HUES48 (cell line): ENCODE data around the gene DVL2.

Source experiments
- H3K27ac ChIP-seq: one replicate; pipeline ENCODE4 v1.7.0; 2013; ENCODE audit warnings: low read depth, low read length, inconsistent platforms
- H3K27me3 ChIP-seq: 2 replicates; pipeline ENCODE4 v1.6.1; 2013; ENCODE audit warnings: mild to moderate bottlenecking, low read length; ENCODE audit not compliant: control insufficient read depth, insufficient read depth
- H3K36me3 ChIP-seq: 2 replicates; pipeline ENCODE4 v1.6.1; 2013; ENCODE audit warnings: low read length; ENCODE audit not compliant: control insufficient read depth, insufficient read depth
- H3K4me1 ChIP-seq: 2 replicates; pipeline ENCODE4 v1.6.1; 2013; ENCODE audit warnings: mild to moderate bottlenecking, low read length; ENCODE audit not compliant: control insufficient read depth, insufficient read depth
- H3K4me3 ChIP-seq: 2 replicates; pipeline ENCODE4 v1.5.1; 2013; ENCODE audit warnings: mild to moderate bottlenecking, low read depth, low read length
- H3K9ac ChIP-seq: 2 replicates; pipeline ENCODE4 v1.6.1; 2013; ENCODE audit warnings: mild to moderate bottlenecking, low read depth, low read length, moderate library complexity
- H3K9me3 ChIP-seq: 2 replicates; pipeline ENCODE4 v1.6.1; 2013; ENCODE audit warnings: low read length; ENCODE audit not compliant: control insufficient read depth, insufficient read depth

DVL2 gene

DNA sequence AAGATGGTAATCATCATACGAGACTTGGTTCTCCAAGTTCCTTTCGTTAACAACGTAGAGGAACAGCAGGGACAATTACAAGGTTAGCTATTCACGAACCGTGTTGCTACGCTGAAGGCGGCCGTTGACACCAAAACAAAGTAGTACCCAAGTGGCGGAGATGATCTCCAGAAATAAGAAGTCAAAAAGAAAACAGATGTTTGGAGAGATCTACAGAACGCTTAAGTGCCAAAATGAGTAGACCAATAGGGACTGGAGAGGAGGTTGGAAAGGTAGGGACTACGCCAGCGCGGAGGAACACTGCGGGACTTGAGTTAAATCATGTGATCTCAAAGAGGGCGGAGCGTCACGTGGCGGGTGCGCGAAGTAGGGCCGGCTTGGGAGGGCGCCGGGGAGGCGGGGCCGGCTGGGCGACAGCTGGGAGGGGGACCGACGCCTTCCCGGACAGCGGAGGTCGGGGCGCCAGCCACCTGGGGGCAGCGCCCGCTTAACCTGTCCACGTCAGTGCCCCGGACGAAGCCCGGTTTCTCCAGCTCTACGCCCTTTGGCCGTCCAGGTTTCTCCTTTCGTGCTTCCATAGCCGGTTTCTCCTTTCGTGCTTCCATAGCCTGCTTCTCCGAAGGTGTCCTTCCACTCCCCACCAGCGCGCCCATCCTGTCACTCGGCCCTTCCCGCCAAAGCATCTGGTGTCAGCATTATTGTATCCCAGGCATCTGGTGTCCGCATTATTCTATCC, 8.6 kb upstream of the DVL2 start:
- peaks cover 42% of the 10 kb centered on the region for H3K36me3 ChIP-seq
- no peaks in the 10 kb centered on the region for H3K9me3 ChIP-seq
- H3K27ac ChIP-seq: peak overlapping the region; percentile 88
- H3K9ac ChIP-seq: peak overlapping the region; percentile 68
- H3K27me3 ChIP-seq: no peaks in the 10 kb centered on the region
- H3K4me1 ChIP-seq: peaks cover 9% of the 10 kb centered on the region
- H3K4me3 ChIP-seq: peak overlapping the region; percentile 69

DNA sequence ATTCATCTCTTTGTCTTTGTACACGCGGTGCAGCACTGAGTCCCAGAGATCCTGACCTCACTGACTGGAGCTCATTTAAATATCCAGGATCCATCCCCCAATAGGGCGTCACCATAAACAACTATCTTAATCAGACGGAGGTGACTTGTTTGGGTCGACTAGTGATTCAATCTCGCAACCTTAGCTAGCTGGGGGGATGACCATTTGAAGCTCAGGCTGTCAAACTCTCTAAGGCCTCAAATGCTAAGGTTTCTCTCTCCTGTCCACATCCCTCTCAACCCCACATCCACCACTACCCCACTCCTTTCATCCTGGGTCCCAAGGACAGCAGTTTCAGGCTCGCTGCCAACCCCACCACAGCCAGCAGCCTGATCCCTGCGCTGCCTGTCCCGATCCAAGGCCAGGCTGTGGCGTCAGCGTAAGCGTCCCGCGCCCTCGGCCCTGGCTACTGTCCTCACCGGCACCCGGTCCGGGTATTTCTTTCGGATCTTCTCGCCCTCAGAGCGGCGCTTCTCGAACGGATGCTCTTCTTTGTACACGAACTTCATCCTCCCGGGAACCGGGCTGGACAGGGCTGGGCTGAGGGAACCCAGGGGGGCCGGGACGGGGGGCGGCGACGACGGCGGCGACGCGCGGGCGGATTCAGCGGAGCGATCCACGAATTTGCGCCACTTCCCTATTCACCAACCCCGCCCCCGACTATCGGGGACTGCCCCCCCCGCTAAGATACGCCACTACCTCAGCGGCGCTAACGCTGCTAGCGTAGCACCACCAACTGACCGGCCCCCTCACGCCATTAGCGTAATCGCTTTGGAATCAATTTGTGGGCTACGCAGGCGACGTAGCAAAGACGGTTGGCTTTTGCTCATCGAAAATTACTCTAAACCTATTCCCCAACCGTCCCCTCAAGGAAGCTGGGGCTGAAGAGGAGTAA, 7.7 kb upstream of the DVL2 start, which contains the start of gene GABARAP:
Gene GABARAP, minus strand, starts transcription at position 667 of the 934 bp plus-strand sequence. Its CDS starts 119 bp downstream, at position 548.
- Histone ChIP-seq H3K36me3 (peaks cover 43% of the 10 kb centered on the region), H3K4me3 (peak within 1 kb of the TSS; percentile 69), H3K27me3 (no peaks in the 10 kb centered on the region), H3K9me3 (no peaks in the 10 kb centered on the region), H3K9ac (peak within 1 kb of the TSS; percentile 78), H3K27ac (peak within 1 kb of the TSS; percentile 88), H3K4me1 (peaks cover 14% of the 10 kb centered on the region)

- Histone ChIP-seq H3K4me1 (peaks cover 14% of the 10 kb centered on the region), H3K9ac (peak overlapping the region; percentile 78), H3K27ac (peak overlapping the region; percentile 88), H3K4me3 (peak overlapping the region; percentile 69), H3K27me3 (no peaks in the 10 kb centered on the region), H3K36me3 (peaks cover 43% of the 10 kb centered on the region), H3K9me3 (no peaks in the 10 kb centered on the region)
These were observed 6.9 kb upstream of the DVL2 start for GRCh38 chr17:7241090-7241733.

GRCh38 chr17:7240375-7240774, 6.1 kb upstream of the DVL2 start:
- Histone ChIP-seq H3K4me1 (peaks cover 14% of the 10 kb centered on the region), H3K27ac (no peak overlapping the region), H3K36me3 (peaks cover 45% of the 10 kb centered on the region), H3K9me3 (no peaks in the 10 kb centered on the region), H3K4me3 (peak overlapping the region; percentile 69; the same call in 1 of the 2 replicates), H3K9ac (no peak overlapping the region), H3K27me3 (no peaks in the 10 kb centered on the region)

- peak within 1 kb of the TSS; percentile 82 for H3K9ac ChIP-seq
- H3K36me3 ChIP-seq: peaks cover 46% of the 10 kb centered on the region
- H3K4me1 ChIP-seq: peaks cover 14% of the 10 kb centered on the region
- no peaks in the 10 kb centered on the region for H3K27me3 ChIP-seq
- H3K4me3 ChIP-seq: peak within 1 kb of the TSS; percentile 88
- H3K27ac ChIP-seq: peak within 1 kb of the TSS; percentile 92
- no peaks in the 10 kb centered on the region for H3K9me3 ChIP-seq
These were observed 5.0 kb upstream of the DVL2 start, which contains the start of gene PHF23 for GRCh38 chr17:7239091-7240027. TSS of gene PHF23 (minus strand) at chr17:7239457. CDS start at chr17:7239279, 178 bp downstream.

DNA sequence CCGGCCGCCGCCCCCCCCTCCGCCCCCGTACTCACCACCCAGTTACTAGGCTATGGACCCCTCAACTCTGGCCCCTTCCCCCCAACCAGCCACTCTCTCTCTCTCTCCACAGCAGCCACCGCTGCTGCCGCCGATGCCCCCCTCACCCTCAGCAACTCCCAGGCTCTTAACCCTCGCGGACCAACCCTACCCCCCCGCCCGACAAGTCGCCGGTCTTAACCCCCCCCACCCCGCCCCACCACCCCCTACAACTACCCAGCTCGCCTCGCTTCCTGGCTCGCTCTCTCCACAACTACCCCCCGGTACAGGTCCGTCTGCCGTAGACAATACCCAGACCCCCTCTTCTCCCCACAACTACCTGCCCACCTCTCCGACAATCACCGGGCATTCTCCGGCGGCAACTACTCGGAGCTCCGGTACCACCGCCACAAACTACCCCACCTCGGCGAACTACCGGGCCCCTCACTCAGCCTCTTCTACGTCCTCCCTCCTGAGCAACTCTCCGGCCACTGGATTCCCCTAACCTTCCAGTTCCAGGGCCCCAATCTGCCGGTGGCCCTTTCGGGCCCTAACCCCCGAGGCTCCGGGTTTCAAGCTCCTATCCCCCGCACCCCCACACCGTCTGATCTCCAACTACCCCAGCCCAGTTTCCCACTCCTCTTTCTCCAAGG, 4.2 kb upstream of the DVL2 start:
- Histone ChIP-seq H3K4me1 (peaks cover 14% of the 10 kb centered on the region), H3K27me3 (no peaks in the 10 kb centered on the region), H3K9ac (peak overlapping the region; percentile 82), H3K9me3 (no peaks in the 10 kb centered on the region), H3K4me3 (peak overlapping the region; percentile 88), H3K36me3 (peaks cover 38% of the 10 kb centered on the region), H3K27ac (peak overlapping the region; percentile 92)

- Histone ChIP-seq H3K36me3 (peaks cover 38% of the 10 kb centered on the region), H3K9ac (peak overlapping the region; percentile 71; the same call in 1 of the 2 replicates), H3K4me1 (peaks cover 11% of the 10 kb centered on the region), H3K27me3 (no peaks in the 10 kb centered on the region), H3K27ac (peak overlapping the region; percentile 92), H3K9me3 (no peaks in the 10 kb centered on the region), H3K4me3 (peak overlapping the region; percentile 88)
These were observed 3.6 kb upstream of the DVL2 start for GRCh38 chr17:7237761-7238419.

DNA sequence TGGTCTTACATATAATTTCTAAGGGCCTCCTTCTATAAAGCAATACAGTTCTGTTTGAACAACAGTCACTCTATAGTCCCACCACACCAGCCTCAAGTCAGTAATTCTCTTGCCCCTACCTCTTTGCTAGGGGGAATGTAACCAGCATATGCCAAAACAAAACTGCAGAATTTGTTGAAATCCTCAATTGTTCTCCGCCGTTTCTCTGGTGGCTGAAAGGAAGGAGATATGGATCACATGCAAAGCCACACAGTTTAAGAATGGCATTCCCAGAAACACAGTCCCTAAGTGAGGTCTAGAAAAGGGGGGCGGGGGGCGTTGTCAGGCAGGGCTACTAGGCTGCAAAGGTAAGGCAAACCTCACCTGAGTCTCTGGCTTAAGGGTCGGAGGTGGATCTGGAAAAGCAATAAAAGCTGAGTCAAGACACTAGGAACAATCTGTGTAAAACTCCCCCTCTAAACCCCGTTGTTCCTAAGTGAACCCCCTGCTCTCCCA, 3.0 kb upstream of the DVL2 start:
- Histone ChIP-seq H3K36me3 (peaks cover 38% of the 10 kb centered on the region), H3K4me1 (peaks cover 14% of the 10 kb centered on the region), H3K9ac (no peak overlapping the region), H3K4me3 (peak overlapping the region; percentile 70), H3K27me3 (no peaks in the 10 kb centered on the region), H3K9me3 (no peaks in the 10 kb centered on the region), H3K27ac (peak overlapping the region; percentile 92)

GRCh38 chr17:7236808-7237207, 2.5 kb upstream of the DVL2 start:
- peaks cover 38% of the 10 kb centered on the region for H3K36me3 ChIP-seq

More at GRCh38 chr17:7236808-7237207, 2.5 kb upstream of the DVL2 start:
- Histone ChIP-seq H3K4me3 (no peak overlapping the region), H3K4me1 (peaks cover 17% of the 10 kb centered on the region), H3K27me3 (no peaks in the 10 kb centered on the region), H3K27ac (peak overlapping the region; percentile 92), H3K9ac (no peak overlapping the region), H3K9me3 (no peaks in the 10 kb centered on the region)
